MG63 (cell line): ENCODE data around the gene TSPAN16. TPM values are rescaled to one million over a fixed set of nuclear protein-coding genes. Genes with fewer than 3 reads are reported as not detected.

Experiments
- total RNA-seq: library from RNA; depleted of rRNA; stranded (reverse); fragments of >200 nt; shearing (Covaris generic); gene quantifications from 2 replicates; pipeline ENCODE4 v1.2.3, GENCODE V29; 2014; ENCODE audit warnings: low replicate concordance; rRNA removed

The TSPAN16 gene
- total RNA-seq, 1 experiment from 2014 or later, result 1.0 TPM

Other genes with a start within 250 kb of the TSPAN16 start
- 23.5 and 32.0 TPM in 2 replicates for gene LDLR, start 206.7 kb upstream of the TSPAN16 start, total RNA-seq
- 69.7 and 113 TPM in 2 replicates for gene SPC24, start 140.4 kb upstream of the TSPAN16 start, total RNA-seq
- 81.9 and 86.7 TPM in 2 replicates for gene KANK2, start 98.6 kb upstream of the TSPAN16 start, total RNA-seq
- gene ANGPTL8, start 56.5 kb upstream of the TSPAN16 start, total RNA-seq, result not detected in 2 replicates
- 2.2 and 8.8 TPM in 2 replicates for gene DOCK6, start 33.6 kb upstream of the TSPAN16 start, total RNA-seq
- gene RAB3D, start 43.5 kb downstream of the TSPAN16 start, total RNA-seq, result 2.3 and 3.1 TPM in 2 replicates
- 139 and 195 TPM in 2 replicates for gene TMEM205, start 50.1 kb downstream of the TSPAN16 start, total RNA-seq
- gene CCDC159, start 50.4 kb downstream of the TSPAN16 start, total RNA-seq, result 5.4 and 9.0 TPM in 2 replicates
- 3.9 and 12.3 TPM in 2 replicates for gene PLPPR2, start 59.3 kb downstream of the TSPAN16 start, total RNA-seq
- 1.3 and 3.1 TPM in 2 replicates for gene SWSAP1, start 78.5 kb downstream of the TSPAN16 start, total RNA-seq
- gene EPOR, start 88.2 kb downstream of the TSPAN16 start, total RNA-seq, result 2.6 and 2.9 TPM in 2 replicates
- gene RGL3, start 123.2 kb downstream of the TSPAN16 start, total RNA-seq, result 0.10 TPM in 1 of 2 replicates, not detected in the other
- 0.22 and 2.0 TPM in 2 replicates for gene ODAD3, start 139.0 kb downstream of the TSPAN16 start, total RNA-seq
- gene PRKCSH, start 139.5 kb downstream of the TSPAN16 start, total RNA-seq, result 93.3 and 256 TPM in 2 replicates
- gene ELAVL3, start 184.9 kb downstream of the TSPAN16 start, total RNA-seq, result not detected in 2 replicates
- 7.4 and 12.8 TPM in 2 replicates for gene ZNF653, start 209.7 kb downstream of the TSPAN16 start, total RNA-seq
- gene ECSIT, start 233.0 kb downstream of the TSPAN16 start, total RNA-seq, result 139 and 196 TPM in 2 replicates
- 0.46 TPM in 1 of 2 replicates, not detected in the other for gene CNN1, start 242.7 kb downstream of the TSPAN16 start, total RNA-seq